HG03045 (cell line): ENCODE results near the gene RAPGEF4.

Source experiments
- ATAC-seq: cut with Tn5 transposase; IDR thresholded peaks from one replicate; pipeline ENCODE4 v1.9.1; 2021; ENCODE audit warnings: mild to moderate bottlenecking, moderate library complexity; ENCODE audit not compliant: unreplicated experiment

The RAPGEF4 gene

GRCh38 chr2:172856606-172857005 lies 121.0 kb downstream of the RAPGEF4 start:
- no peak for ATAC-seq

GRCh38 chr2:172858473-172858745 lies 122.8 kb downstream of the RAPGEF4 start:
- ATAC-seq = no peak

GRCh38 chr2:172859581-172860335 lies 124.1 kb downstream of the RAPGEF4 start:
- ATAC-seq = no peak

DNA sequence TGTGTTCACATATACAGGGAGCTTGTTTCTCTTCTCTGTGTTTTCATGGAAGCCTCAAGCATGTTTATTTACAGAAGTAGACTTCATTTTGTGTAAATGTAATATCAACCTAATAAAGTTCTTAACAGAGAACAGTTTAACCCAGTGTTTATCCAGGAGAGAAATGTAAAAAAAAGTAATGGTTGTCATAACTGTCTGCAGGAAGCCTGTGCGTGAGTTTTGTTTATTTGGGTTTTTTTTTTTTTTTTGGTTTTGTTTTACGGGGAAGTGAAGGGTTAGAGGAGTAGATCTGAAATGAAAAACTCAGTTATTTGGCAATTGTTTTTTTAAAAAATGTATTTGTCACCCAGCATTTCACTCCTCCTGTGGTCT lies 124.7 kb downstream of the RAPGEF4 start:
- no peak for ATAC-seq

DNA sequence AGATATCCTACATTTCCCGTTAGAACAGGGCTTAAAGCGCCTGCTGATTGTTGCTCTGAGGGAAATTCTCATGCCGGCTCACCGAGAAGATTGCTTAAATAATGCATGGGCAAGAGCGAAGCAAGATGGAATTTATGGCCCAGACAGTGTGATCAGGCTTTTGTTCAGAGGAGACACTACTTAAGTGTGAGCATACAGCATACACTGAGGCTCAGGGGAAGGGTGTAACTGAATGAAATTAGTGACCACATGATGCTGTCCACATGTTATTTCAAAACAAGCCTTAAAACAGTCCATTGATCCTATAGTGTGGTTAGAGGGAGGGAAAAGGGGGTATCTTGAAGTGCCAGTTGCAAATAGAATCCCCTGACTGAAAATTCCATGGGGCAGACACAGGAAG lies 125.5 kb downstream of the RAPGEF4 start:
- ATAC-seq = no peak

GRCh38 chr2:172861656-172862476 lies 126.2 kb downstream of the RAPGEF4 start:
- no peak for ATAC-seq

GRCh38 chr2:172863341-172863740 lies 127.7 kb downstream of the RAPGEF4 start:
- no peak for ATAC-seq

- no peak for ATAC-seq
Measured at GRCh38 chr2:172864182-172864581, 128.5 kb downstream of the RAPGEF4 start.

DNA sequence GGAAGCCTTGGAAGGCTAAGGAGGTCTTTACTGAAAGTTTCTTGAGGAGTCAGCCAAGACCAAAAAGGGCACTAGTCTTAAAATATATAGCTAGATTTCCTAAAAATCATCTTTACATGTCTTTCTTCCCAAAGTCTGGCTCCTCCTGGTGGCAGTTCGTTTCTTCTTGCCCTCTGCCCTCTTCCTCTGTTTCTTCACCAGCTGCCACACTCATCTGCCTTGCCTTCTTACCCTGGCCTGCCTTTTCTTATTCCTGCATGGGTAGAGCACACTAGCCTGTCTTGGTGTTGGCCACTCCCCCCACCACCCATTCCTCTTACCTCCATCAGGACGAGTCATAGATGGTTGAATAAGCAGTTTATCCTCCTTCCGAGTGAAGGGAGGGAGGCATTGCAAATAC lies 129.8 kb downstream of the RAPGEF4 start:
- no peak for ATAC-seq

DNA sequence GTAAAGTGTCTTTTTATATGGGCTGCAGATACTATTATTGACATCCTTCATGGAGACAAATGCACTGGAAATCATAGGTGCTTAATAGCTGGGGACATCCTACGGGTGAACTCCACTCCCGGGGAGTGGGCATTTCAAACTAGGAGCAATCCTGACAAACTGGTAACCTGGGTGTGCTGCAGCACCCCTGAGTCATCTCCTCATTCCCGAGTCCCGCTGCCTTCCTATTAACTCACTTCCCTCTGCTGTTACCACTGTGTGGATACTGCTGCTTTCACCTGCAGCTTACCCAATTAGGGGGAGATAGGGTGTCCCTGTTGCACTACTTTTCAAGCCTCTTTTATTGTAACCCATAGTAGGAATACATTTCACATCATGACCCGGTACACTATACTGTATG lies 134.2 kb downstream of the RAPGEF4 start:
- ATAC-seq = no peak

DNA sequence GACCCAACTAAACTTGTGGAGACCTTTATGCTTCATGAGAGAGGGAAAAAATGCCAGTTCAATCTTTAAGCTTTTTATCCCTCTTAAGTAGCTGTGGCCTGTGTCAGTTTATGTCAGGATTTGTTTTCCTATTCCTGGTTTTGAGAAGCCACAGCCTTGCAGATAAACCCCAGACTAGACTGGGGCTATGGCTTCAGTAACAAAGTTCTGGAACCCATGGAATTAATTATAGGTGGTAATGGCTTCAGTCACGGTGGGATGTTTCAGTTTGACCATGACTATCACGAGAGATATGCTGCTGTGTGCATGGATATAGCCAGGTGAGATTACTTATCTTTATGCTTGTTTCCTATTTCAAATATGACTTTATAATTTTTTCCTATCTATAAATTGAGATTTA lies 134.8 kb downstream of the RAPGEF4 start:
- ATAC-seq = no peak

GRCh38 chr2:172877826-172878225 lies 142.2 kb downstream of the RAPGEF4 start:
- no peak for ATAC-seq

DNA sequence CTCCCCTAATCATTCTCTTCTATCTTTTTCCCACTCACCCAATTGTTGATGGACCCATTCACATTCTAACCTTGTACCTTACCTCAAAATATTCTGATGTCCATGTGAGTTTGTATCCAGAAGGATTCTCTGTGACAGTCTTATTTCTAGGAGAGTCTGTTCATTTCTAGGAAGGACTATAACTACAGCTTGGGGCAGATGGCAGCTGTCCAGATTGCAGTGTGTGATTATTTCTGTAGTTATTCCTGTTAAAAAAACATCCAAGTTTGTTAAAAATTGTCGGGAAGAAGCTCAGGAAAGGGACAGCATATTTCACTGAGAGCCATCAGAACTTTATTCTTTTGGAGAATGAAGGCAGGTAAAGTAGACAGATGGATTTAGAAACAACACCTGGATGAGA lies 142.6 kb downstream of the RAPGEF4 start:
- ATAC-seq = no peak

DNA sequence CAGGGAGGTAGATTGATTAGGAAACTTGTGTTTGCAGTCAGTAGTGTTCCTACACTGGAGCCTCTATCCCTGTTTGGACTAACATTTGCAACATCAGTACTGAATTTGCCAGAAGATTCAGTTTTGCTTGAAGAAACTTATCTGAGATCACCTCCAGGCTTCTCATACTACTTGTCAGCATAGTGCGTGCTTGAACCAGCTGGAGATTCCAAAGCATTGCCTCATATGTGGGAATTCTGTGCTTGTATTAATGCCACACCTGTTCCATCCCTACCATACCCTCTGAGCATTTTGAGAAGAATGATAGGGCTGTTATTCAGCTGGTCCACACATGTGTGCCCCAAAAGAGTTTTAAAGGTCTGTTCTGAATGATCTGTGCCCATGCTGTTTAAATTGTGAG lies 148.7 kb downstream of the RAPGEF4 start:
- ATAC-seq = no peak

DNA sequence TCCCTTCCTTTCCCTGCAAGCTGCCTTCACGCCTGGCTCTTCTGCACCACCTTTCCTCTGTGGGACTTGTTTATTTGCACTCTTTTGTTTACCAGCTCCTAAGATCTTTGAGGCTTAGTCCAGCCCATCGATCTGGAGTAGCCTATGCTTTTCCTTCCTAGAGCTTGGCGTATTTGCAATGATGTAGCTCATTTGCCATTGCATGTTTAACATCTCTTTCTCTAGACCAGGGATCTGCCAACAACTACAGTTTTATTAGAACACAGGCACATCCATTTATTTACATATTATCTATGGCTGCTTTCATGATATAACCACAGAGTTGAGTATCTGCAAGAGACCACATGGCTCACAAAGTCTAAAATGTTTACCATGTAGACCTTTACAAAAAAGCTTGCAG lies 150.4 kb downstream of the RAPGEF4 start:
- ATAC-seq = no peak

DNA sequence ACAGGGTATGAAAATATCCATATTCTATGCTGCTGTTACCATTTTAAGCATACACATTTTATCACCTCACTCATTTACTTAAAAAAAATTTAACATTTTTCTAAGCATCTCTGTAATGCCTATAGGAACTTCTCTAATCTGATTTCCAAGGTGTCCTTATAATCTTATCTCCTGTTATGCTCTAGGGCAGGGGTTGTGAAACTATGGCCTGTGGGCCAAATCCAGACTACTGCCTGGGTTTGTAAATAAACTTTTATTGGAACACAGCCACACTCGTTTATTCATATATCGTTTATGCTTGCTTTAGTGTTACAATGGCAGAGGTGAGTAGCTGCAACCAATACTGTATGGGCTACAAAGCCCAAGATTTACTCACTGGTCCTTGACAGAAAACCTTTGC lies 151.6 kb downstream of the RAPGEF4 start:
- no peak for ATAC-seq

DNA sequence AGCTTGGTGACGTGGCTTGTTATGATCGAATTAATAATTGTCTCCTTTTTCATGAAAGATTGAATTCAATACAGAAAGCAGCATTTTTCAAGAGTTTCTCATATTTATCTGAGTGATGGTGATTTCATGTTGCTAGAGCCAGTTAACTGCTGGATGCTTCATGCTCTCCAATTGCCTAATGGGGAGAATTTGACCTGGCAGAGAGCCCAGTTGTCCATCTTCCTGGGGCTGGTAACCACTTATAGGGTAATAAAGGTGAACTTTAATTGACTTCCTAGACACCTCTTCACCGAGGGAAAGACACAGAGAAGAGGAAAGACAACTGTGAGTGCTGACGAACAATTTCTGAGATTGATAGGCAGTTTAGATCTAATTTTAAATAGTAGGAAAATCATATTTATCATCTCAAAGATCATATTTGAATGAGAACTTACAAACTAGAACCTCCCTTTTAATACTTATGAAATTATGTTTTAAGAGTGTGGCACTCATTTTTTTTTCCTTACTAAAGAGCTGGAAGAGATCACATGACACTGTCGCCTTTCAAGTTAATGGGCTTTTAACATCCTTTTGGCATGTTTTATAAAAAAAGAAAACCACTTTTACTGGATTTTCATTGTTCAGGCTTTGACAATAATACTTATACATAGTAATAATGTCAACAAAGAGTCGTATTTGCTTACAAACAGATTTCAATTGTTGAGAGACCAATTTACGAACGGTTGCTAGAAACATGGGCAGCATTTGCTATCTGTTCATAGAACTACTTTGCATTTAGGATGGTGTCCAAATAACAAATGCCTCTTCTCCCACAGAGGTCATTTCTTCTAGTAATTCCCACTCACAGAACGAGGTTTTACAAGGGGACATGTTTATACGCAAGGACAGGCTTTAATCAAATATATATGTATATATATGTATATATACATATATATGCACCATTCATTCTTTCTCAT lies 153.3 kb downstream of the RAPGEF4 start:
- no peak for ATAC-seq

- ATAC-seq = no peak
Measured at GRCh38 chr2:172889768-172890430, 154.3 kb downstream of the RAPGEF4 start.

- ATAC-seq = no peak
Measured at GRCh38 chr2:172893111-172893510, 157.5 kb downstream of the RAPGEF4 start.

GRCh38 chr2:172893671-172894070 lies 158.0 kb downstream of the RAPGEF4 start:
- no peak for ATAC-seq
